ENCODE results near the gene PRKAG2. TPM values are rescaled to one million over a fixed set of nuclear protein-coding genes. Genes with fewer than 3 reads are reported as not detected.

Gene PRKAG2
- total RNA-seq, 1 donor from 2014 or later: 15.2 TPM

- no peak for DNase-seq
Measured at GRCh38 chr7:151677581-151678226, 199.2 kb downstream of the PRKAG2 start.

- no peak for DNase-seq
Measured at GRCh38 chr7:151676759-151677158, 200.2 kb downstream of the PRKAG2 start.

GRCh38 chr7:151675196-151675920 lies 201.6 kb downstream of the PRKAG2 start:
- no peak for DNase-seq

GRCh38 chr7:151674161-151674920 lies 202.6 kb downstream of the PRKAG2 start:
- no peak for DNase-seq

GRCh38 chr7:151673216-151673615 lies 203.7 kb downstream of the PRKAG2 start:
- DNase-seq: no peak

- no peak for DNase-seq
Measured at GRCh38 chr7:151672716-151673115, 204.2 kb downstream of the PRKAG2 start.

- DNase-seq: no peak
Measured at GRCh38 chr7:151671514-151671913, 205.4 kb downstream of the PRKAG2 start.

GRCh38 chr7:151669762-151670161 lies 207.2 kb downstream of the PRKAG2 start:
- DNase-seq: no peak

GRCh38 chr7:151666886-151667285 lies 210.0 kb downstream of the PRKAG2 start:
- no peak for DNase-seq

GRCh38 chr7:151665368-151665767 lies 211.5 kb downstream of the PRKAG2 start:
- DNase-seq: peak; percentile 46

GRCh38 chr7:151664268-151664667 lies 212.6 kb downstream of the PRKAG2 start:
- DNase-seq: no peak

- no peak for DNase-seq
Measured at GRCh38 chr7:151663382-151664100, 213.4 kb downstream of the PRKAG2 start.

GRCh38 chr7:151662251-151662826 lies 214.6 kb downstream of the PRKAG2 start:
- no peak for DNase-seq

- no peak for DNase-seq
Measured at GRCh38 chr7:151661587-151661986, 215.3 kb downstream of the PRKAG2 start.

GRCh38 chr7:151660141-151660540 lies 216.8 kb downstream of the PRKAG2 start:
- no peak for DNase-seq

GRCh38 chr7:151659219-151659618 lies 217.7 kb downstream of the PRKAG2 start:
- DNase-seq: no peak

- DNase-seq: no peak
Measured at GRCh38 chr7:151658778-151659177, 218.1 kb downstream of the PRKAG2 start.

GRCh38 chr7:151657173-151657572 lies 219.7 kb downstream of the PRKAG2 start:
- no peak for DNase-seq

GRCh38 chr7:151655555-151655954 lies 221.4 kb downstream of the PRKAG2 start:
- DNase-seq: no peak

- no peak for DNase-seq
Measured at GRCh38 chr7:151652111-151652510, 224.8 kb downstream of the PRKAG2 start.

GRCh38 chr7:151650161-151650560 lies 226.8 kb downstream of the PRKAG2 start:
- no peak for DNase-seq

GRCh38 chr7:151648429-151648828 lies 228.5 kb downstream of the PRKAG2 start:
- no peak for DNase-seq
